Chondrocyte (in vitro differentiated cells): ENCODE data around the gene EPS8L3. TPM values are rescaled to one million over a fixed set of nuclear protein-coding genes. Genes with fewer than 3 reads are reported as not detected.
A peak's percentile ranks its signal among the peaks of the same experiment; 100 is the strongest.

Experiments used
- DNase-seq: peaks from one replicate; pipeline ENCODE4 v3.0.0; 2021; ENCODE audit warnings: mixed read lengths, low spot score
- H3K27ac Mint-ChIP-seq: one replicate; pipeline ENCODE4 v1.8.0; 2021; ENCODE audit warnings: mild to moderate bottlenecking, moderate library complexity, mixed read lengths; ENCODE audit not compliant: unreplicated experiment
- H3K27me3 Mint-ChIP-seq: 2 replicates; pipeline ENCODE4 v1.8.0; 2021; ENCODE audit warnings: low read depth, mixed read lengths
- H3K36me3 Mint-ChIP-seq: 2 replicates; pipeline ENCODE4 v1.8.0; 2021; ENCODE audit warnings: low read depth, mixed read lengths
- H3K4me1 Mint-ChIP-seq: 2 replicates; pipeline ENCODE4 v1.8.0; 2021; ENCODE audit warnings: low read depth, mild to moderate bottlenecking, mixed read lengths
- H3K4me3 Mint-ChIP-seq: one replicate; pipeline ENCODE4 v1.8.0; 2021; ENCODE audit warnings: mild to moderate bottlenecking, moderate library complexity, mixed read lengths; ENCODE audit not compliant: unreplicated experiment
- H3K9me3 Mint-ChIP-seq: 2 replicates; pipeline ENCODE4 v1.8.0; 2021; ENCODE audit warnings: low read depth, mixed read lengths
- CTCF ChIP-seq: fragments of 200-600 bp; sonication (generic); IDR thresholded peaks from 2 replicates; pipeline ENCODE4 v1.5.0; 2021; ENCODE audit warnings: antibody characterized with exemption, mild to moderate bottlenecking, moderate library complexity
- total RNA-seq: library from RNA; stranded (reverse); gene quantifications from 3 replicates; pipeline ENCODE4 v1.2.1, GENCODE V29; 2021

Gene EPS8L3
- total RNA-seq, 1 donor from 2014 or later, result not detected

- Mint-ChIP-seq H3K36me3 (no peaks in the 10 kb centered on the region), H3K4me1 (peaks cover 18% of the 10 kb centered on the region), H3K9me3 (no peaks in the 10 kb centered on the region), H3K4me3 (no peak overlapping the region), H3K27ac (no peak overlapping the region), H3K27me3 (no peaks in the 10 kb centered on the region)
- TF ChIP-seq CTCF, result no peak
- DNase-seq, result peak; percentile 32
Observed at GRCh38 chr1:109771712-109772657, 8.3 kb upstream of the EPS8L3 start.

GRCh38 chr1:109770331-109771095 is 6.8 kb upstream of the EPS8L3 start:
- Mint-ChIP-seq H3K9me3 (no peaks in the 10 kb centered on the region), H3K4me1 (peaks cover 16% of the 10 kb centered on the region), H3K27me3 (no peaks in the 10 kb centered on the region), H3K27ac (no peak overlapping the region), H3K36me3 (no peaks in the 10 kb centered on the region), H3K4me3 (no peak overlapping the region)
- DNase-seq, result peak; percentile 60
- no peak for TF ChIP-seq CTCF

GRCh38 chr1:109769330-109770078 is 5.8 kb upstream of the EPS8L3 start:
- H3K4me1 Mint-ChIP-seq, result peaks cover 8% of the 10 kb centered on the region
- no peaks in the 10 kb centered on the region for H3K27me3 Mint-ChIP-seq
- no peaks in the 10 kb centered on the region for H3K36me3 Mint-ChIP-seq
- H3K27ac Mint-ChIP-seq, result peak overlapping the region; percentile 57
- no peak overlapping the region for H3K4me3 Mint-ChIP-seq
- no peak for TF ChIP-seq CTCF
- H3K9me3 Mint-ChIP-seq, result no peaks in the 10 kb centered on the region
- peak; percentile 55 for DNase-seq

GRCh38 chr1:109768820-109769219 is 5.1 kb upstream of the EPS8L3 start:
- no peaks in the 10 kb centered on the region for H3K27me3 Mint-ChIP-seq
- H3K27ac Mint-ChIP-seq, result no peak overlapping the region

More at GRCh38 chr1:109768820-109769219, 5.1 kb upstream of the EPS8L3 start:
- H3K36me3 Mint-ChIP-seq, result no peaks in the 10 kb centered on the region
- TF ChIP-seq CTCF, result no peak
- peak; percentile 57 for DNase-seq
- H3K9me3 Mint-ChIP-seq, result no peaks in the 10 kb centered on the region
- no peak overlapping the region for H3K4me3 Mint-ChIP-seq
- H3K4me1 Mint-ChIP-seq, result peaks cover 8% of the 10 kb centered on the region
